Adipose tissue (tissue), 3 donors: ENCODE data around the gene PRKCB. TPM values are rescaled to one million over a fixed set of nuclear protein-coding genes. Genes with fewer than 3 reads are reported as not detected.
"Not testable (repeated sequence)": the region's sequence is repeated elsewhere in the genome, so short reads cannot be mapped to it uniquely, and the experiment has no call there.

ENCODE experiments used
- H3K27ac ChIP-seq: one replicate; pipeline ENCODE4 v1.5.1; 2013; ENCODE audit warnings: low read depth, low read length
- WGBS, 3 donors: extraction: QIAGEN DNeasy Blood & Tissue Kit; methylation state at CpG; one replicate each; pipeline ENCODE4 v1.1.7; 2013; 5-methylcytosine and 5-hydroxymethylcytosine counted together
- polyA plus RNA-seq, 3 donors: library from polyadenylated mRNA; stranded (reverse); fragments of 200-250 nt; gene quantifications; one replicate each; pipeline ENCODE4 v1.2.3, GENCODE V29; 2013
- donor health status: healthy with polysubstance abuse.
- donor health status: Bipolar disorder and iron deficiency.
- donor health status: healthy.

Gene PRKCB
- polyA plus RNA-seq, 3 donors = 0.67 to 4.5 (median 3.1) TPM

DNA sequence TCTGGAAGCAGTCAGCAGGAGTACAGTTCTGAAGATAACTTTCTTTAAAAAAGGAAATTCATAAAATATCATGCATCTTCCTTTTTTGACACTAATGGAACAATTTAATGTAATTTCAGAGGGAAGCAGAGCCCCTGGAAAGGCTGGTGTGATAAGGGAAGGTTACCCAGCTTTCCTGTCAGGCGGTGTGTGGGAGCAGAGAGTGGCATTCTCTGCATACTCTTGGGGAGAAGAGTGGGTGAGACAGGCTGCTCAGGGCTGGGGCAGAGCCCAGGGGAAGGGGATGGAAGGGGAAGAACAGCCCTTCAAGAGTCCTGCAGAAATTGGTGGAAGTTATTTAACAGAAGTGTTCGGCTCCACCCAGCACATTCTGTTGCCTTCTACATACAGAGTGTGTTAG lies 84.7 kb downstream of the PRKCB start:
- WGBS, 3 donors = 43 to 61% (median 56%) methylated on average over 2 of the region's 2 CpGs
- no peak overlapping the region for H3K27ac ChIP-seq

DNA sequence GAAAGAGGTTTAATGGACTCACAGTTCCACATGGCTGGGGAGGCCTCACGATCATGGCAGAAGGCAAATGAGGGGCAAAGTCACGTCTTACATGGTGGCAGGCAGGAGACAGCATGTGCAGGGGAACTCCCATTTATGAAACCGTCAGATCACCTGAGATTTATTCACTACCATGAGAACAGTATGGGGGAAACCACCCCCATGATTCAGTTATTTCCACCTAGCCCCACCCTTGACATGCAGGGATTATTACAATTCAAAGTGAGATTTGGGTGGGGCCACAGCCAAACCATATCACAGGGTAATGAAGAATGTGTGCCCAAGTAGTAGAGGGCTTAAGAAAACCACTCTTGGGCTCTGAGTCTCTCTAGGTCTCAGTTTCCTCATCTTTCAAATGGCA lies 85.1 kb downstream of the PRKCB start:
- no peak overlapping the region for H3K27ac ChIP-seq
- WGBS, 3 donors = 39 to 79% (median 77%) methylated on average over 3 of the region's 3 CpGs

DNA sequence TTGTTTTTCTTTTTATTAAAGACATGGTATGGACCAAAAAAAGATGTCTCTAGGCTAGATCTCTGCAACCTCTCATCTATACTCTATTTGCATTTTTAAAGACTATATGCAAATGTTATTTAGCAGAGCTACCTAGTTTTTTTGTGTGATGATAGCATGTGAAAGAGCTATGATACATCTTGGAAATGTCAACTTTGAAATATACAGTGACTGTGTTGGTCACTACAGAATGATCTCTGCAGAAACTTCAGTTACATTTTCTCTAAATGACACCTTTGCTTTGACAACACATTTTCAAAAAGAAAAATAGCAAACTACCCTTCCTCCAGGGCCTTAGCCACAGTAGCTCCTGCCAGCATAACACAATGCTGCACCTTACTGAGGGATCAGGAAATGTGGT lies 86.6 kb downstream of the PRKCB start:
- no peak overlapping the region for H3K27ac ChIP-seq

- WGBS, 3 donors = 41 to 51% (median 46%) methylated on average over 8 of the region's 8 CpGs
- H3K27ac ChIP-seq = no peak overlapping the region
Observed at GRCh38 chr16:23924128-23924527, 88.3 kb downstream of the PRKCB start.

- H3K27ac ChIP-seq = no peak overlapping the region
- WGBS, 3 donors = 34 to 43% (median 34%) methylated on average over 4 of the region's 4 CpGs
Observed at GRCh38 chr16:23927796-23928195, 92.0 kb downstream of the PRKCB start.

GRCh38 chr16:23929237-23929636 lies 93.5 kb downstream of the PRKCB start:
- H3K27ac ChIP-seq = no peak overlapping the region
- 86 to 89% (median 88%) methylated on average over 4 of the region's 4 CpGs for WGBS, 3 donors

GRCh38 chr16:23929856-23930255 lies 94.1 kb downstream of the PRKCB start:
- H3K27ac ChIP-seq = no peak overlapping the region
- 67 to 89% (median 83%) methylated on average over 5 of the region's 5 CpGs for WGBS, 3 donors

DNA sequence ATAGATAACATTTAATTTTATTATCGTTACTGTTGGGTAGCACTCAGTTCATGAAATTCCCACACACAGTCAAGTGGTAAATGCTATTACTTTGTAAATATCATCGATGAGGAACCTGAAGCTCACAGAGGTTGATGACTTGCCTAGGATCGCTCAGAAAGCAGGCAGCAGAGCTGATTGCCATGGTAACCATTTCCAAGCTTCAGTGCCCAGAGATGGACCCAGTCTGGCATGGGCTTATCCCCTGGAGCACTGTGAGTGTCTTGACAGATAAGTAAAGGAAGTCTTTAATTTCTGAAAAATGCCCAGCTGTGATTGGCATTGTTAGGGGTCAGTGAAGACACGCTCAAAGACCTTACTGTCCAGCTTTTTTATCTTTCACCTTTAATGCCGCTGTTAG lies 95.0 kb downstream of the PRKCB start:
- WGBS, 3 donors = 69 to 90% (median 89%) methylated on average over 5 of the region's 5 CpGs
- H3K27ac ChIP-seq = no peak overlapping the region

- no peak overlapping the region for H3K27ac ChIP-seq
- 73 to 95% (median 89%) methylated on average over 2 of the region's 2 CpGs for WGBS, 3 donors
Observed at GRCh38 chr16:23931199-23931598, 95.4 kb downstream of the PRKCB start.

DNA sequence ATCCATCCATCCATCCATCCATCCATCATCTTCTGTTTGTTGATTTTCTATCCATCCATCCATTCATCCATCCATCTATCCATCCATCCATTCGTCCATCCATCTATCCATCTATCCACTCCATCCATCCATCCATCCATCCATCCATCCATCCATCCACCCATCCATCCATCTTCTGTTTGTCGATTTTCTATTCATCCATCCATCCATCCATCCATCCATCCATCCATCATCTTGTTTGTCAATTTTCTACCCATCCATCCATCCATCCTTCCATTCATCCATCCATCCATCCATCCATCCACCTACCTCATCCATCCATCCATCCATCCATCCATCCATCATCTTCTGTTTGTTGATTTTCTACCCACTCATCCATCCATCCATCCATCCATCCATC lies 97.9 kb downstream of the PRKCB start:
- WGBS, 3 donors = 56 to 85% (median 72%) methylated on average over 2 of the region's 2 CpGs
- H3K27ac ChIP-seq = not testable (repeated sequence)

DNA sequence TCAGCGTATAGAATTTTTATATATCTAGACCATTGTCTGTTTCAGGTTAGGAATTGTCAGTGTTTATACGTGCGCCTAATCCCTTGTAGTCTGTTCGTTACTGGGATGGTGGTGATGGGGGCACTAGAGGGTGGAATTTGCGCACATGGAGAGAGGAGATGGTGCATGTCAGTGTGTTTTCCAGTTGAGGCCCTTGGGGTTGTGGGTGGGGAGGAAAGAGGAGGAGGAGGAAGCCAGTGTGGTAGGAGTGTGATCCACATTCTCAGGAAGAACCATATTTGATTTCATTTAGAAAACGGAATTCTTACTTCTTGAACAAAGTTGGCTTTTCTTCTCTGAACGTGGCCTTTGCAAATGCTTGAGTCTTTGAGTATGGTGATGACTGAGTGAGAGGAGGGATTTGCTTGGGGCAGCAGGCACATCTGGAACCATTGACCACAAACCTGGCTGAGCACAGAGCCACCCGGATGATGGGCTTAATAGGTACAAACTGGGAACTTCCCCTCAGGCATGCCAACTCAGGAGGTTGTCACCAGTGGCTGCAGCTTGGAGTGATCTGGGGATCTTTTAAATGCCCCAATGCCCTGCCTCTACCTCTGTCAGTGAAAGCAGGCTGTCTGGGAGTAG lies 98.9 kb downstream of the PRKCB start:
- 73 to 78% (median 78%) methylated on average over 8 of the region's 8 CpGs for WGBS, 3 donors
- H3K27ac ChIP-seq = no peak overlapping the region

GRCh38 chr16:23940111-23940510 lies 104.3 kb downstream of the PRKCB start:
- H3K27ac ChIP-seq = no peak overlapping the region

- WGBS, 3 donors = 48 to 54% (median 52%) methylated on average over 1 of the region's 1 CpG
- no peak overlapping the region for H3K27ac ChIP-seq
Observed at GRCh38 chr16:23941025-23941424, 105.2 kb downstream of the PRKCB start.

GRCh38 chr16:23941963-23942564 lies 106.3 kb downstream of the PRKCB start:
- WGBS, 3 donors = 63 to 66% (median 65%) methylated on average over 5 of the region's 5 CpGs
- no peak overlapping the region for H3K27ac ChIP-seq

DNA sequence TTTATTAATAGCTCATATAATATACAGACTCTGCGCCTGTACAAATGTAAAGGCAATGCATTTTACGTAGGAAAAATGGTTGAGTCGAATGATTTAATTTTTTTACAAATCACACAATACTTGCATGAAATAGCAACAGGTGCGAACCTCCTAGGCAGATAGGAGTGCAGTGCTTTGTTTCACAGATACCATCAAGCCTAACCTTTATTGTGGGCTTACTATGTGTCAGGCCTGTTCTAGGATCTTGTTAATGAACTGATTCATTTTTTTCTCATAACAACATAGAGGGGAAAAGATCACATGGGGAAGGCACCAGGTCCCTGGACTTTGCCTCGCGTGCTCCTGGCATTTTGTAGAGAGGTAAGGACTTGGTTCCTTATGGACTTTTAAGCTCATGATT lies 107.8 kb downstream of the PRKCB start:
- WGBS, 3 donors = 79 to 90% (median 82%) methylated on average over 6 of the region's 6 CpGs
- no peak overlapping the region for H3K27ac ChIP-seq

- 59 to 92% (median 85%) methylated on average over 1 of the region's 1 CpG for WGBS, 3 donors
- H3K27ac ChIP-seq = no peak overlapping the region
Observed at GRCh38 chr16:23944381-23944780, 108.6 kb downstream of the PRKCB start.

DNA sequence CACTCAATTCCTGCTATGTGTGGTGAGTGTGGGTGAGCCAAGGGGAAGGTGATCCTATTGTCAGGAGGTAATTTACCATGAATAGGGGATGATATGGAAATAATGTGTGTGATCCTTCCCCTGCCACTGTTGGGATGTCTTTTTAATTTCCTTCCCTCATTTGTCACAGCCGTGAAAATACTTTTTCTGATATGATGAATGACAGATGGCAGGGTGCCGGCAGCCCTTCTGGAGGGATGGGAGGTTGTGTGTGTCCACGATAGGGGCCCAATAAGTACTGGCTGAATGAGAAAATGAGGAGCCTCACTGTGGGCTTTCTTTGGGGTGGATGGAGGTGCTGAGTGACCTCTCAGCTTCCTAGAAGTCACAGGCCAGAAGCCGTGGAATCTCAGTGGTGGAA lies 109.5 kb downstream of the PRKCB start:
- no peak overlapping the region for H3K27ac ChIP-seq

DNA sequence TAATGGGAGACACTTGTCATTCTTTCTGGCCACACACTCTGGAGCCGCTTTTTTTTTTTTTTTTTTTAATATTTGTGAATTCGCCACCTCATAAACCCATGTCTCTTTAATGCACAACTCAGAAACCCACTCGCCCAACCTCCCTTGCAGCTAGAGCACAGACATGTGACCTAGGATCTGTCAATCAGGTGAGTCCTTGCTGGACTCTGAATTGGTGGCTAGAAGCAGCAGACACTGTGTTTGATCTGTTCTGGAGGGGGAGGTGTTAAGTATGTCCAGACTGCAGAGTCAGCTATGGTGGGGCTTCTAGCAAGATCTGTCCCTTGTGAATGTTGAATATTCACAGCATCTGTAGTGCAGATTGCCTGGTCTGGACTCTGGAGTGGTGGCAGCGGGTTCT lies 112.1 kb downstream of the PRKCB start:
- H3K27ac ChIP-seq = no peak overlapping the region
- WGBS, 3 donors = 76 to 90% (median 84%) methylated on average over 3 to 4 of the region's 4 CpGs

More for the DNA sequence above, 109.5 kb downstream of the PRKCB start:
- 56 to 70% (median 67%) methylated on average over 4 of the region's 4 CpGs for WGBS, 3 donors

DNA sequence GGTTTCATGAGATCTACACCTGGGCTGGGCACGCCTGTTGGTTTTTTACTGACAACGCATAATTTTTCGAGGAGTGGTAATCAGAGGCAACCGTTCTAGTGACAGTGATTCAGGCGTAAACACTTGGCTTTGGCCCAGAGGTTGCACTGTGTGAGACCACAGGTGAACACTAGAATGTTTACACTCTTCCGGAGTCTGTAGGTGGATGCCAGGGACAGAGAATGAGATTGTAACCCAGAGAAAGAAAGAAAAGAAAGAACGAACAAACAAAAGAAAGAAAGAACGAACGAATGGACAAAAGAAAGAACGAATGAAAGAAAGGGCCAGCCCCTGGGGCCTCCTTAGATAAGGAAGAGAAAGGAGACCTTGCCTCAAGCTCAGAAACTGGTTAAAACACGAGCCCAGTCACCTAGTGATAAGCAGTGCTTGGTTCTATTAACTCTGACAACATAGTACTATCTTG lies 113.2 kb downstream of the PRKCB start:
- H3K27ac ChIP-seq = no peak overlapping the region
- 53 to 68% (median 67%) methylated on average over 11 of the region's 11 CpGs for WGBS, 3 donors

DNA sequence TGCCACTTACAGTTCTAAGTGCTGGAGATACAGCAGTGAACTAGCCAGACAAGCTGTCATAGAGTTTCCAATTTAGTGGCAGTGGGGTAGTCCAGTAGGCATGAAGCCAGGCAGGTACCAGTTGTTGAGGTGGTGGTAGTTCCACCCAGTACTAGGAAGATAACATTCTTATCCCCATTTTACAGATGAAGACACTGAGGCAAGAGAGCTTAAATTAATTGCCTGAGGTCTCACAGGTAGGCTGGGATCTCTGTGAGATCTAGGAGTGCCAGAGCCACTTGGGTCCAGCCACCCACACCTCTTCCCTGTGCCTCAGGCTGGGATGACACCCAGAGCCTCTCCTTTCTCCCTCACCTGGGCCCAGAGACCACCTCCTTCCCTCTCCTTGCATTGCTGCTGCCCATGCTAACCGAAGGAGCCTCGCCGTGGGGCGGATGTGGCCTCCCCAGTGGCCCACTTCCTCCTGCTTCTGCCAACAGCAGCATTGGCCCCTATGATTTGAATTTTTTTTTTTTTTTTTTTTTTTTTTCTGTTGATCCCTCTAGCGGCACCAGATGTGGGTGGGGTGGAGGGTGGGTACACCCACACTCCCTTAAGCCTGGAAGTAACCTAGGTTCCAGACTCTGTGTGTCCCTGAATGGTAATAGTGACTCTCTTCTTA lies 114.0 kb downstream of the PRKCB start:
- no peak overlapping the region for H3K27ac ChIP-seq

More for the DNA sequence above, 114.0 kb downstream of the PRKCB start:
- 37 to 81% (median 45%) methylated on average over 4 to 5 of the region's 5 CpGs for WGBS, 3 donors
